ENCODE measurements around the gene CHN1. TPM values are rescaled to one million over a fixed set of nuclear protein-coding genes. Genes with fewer than 3 reads are reported as not detected.

Gene CHN1, protein sequence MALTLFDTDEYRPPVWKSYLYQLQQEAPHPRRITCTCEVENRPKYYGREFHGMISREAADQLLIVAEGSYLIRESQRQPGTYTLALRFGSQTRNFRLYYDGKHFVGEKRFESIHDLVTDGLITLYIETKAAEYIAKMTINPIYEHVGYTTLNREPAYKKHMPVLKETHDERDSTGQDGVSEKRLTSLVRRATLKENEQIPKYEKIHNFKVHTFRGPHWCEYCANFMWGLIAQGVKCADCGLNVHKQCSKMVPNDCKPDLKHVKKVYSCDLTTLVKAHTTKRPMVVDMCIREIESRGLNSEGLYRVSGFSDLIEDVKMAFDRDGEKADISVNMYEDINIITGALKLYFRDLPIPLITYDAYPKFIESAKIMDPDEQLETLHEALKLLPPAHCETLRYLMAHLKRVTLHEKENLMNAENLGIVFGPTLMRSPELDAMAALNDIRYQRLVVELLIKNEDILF
- 1.7 and 1.9 TPM in 2 replicates for total RNA-seq

DNA sequence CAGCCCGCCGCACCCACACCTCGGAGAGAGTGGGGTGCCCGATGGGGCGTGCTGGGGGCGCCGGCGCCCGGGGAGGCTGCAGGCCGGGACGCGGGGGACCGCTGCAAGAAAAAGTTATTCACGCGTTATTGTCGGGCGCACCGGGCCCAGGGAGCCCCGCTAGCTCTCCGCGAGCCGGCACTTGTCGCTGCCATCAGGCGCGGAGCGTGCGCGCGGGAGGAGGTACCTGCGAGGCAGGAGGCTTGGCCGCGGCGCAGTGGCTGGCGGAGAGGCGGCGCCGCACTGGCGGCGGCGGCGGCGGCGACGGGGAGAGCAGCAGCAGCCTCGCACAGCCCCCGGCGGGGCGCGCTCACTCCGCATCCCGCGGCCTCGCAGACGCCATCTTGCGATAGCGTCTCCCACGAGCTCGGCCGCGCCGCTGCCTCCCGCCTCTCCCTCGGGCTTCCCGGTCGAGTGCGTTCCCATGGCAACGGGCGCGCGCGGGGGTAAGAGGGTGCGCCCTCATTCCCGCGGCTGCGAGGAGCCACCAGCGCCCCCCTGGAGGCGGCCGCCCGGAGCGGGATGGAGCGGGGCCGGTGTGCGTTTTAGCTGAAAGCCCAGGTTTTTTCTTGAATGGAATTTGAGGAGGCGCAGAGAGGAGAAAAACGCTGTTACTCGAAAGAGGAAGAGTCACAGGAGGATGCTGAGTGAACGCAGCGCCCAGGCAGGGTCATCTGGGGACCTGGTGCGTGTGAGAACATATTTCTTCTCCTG is at the start of gene CHN1:
Gene CHN1, minus strand, starts transcription at position 402 of the 753 bp plus-strand sequence. CDS start 469 bp downstream, outside the sequence.
- intact Hi-C loops (cut with micrococcal nuclease), result no loop called here

- intact Hi-C loops (cut with micrococcal nuclease), result no loop called here
Measured at GRCh38 chr2:175054340-175054739, 49.2 kb upstream of the CHN1 start.

GRCh38 chr2:175049661-175050060 is 44.5 kb upstream of the CHN1 start:
- intact Hi-C loops (cut with micrococcal nuclease), result no loop called here

DNA sequence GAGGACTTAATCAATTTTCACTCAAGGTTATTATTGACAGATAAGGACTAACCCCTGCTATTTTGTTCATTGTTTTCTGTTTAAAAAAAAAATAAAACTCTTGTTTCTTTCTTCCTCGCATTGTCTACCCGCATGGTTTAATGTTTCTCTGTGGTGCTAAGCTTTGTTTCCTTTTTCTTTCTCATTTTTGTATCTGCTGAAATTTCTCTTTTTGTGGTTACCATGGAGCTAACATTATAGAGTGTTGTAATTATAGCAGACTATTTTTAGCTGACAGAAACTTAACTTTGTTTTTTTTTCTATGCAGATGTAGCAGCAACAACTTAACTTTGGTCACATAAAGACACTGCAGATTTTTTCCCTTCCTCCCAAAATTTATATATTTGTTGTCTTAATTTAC is 43.1 kb upstream of the CHN1 start:
- intact Hi-C loops (cut with micrococcal nuclease), result no loop called here

- intact Hi-C loops (cut with micrococcal nuclease), result no loop called here
Measured at GRCh38 chr2:175039490-175039889, 34.3 kb upstream of the CHN1 start.

- intact Hi-C loops (cut with micrococcal nuclease), result no loop called here
Measured at GRCh38 chr2:175039031-175039430, 33.9 kb upstream of the CHN1 start.

DNA sequence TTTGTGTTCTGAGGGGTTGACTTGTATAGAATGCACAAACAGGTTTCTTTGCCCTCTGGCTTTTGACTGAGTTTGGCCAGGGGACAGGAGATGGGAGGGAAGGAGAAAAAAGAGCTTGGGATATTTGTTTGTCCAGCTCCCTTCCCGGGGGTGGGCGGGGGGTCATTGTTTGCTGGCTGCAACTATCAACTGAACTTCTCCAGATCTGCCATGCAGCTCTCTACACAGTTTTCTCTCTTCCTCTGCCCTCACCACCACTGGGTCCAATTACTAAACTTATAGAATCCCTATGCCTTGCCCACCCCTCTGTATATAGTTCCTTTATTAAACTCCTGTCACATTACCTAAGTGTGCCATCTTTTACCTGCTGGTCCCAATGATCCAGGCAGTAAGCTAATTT is 32.8 kb upstream of the CHN1 start:
- intact Hi-C loops (cut with micrococcal nuclease), result loop anchor here (2.0 kb wide), 1 partner anchor 245 kb away; no protein-coding TSS in a partner anchor

DNA sequence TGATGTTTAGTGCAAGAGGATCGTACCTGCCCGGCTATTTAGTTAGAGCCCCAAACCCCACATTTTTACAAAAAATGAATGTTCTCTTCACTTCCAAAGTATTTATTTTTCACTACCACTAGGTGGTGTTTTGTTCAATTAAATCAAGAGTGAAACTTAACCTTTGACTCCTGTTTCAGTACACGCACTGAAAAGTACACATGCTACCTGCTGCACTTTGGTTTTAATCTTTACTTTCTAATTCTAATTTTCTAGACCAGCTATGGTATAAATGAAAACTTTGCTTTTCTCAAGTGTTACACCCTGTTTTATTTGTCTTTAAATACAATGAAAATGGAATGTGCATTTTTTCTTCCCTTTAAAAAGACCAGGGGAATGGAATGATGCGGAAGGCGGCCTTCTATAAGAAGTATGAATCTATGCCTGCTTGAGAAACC is 31.4 kb upstream of the CHN1 start:
- intact Hi-C loops (cut with micrococcal nuclease), result loop anchor here (1.0 to 2.0 kb wide), 2 partner anchors 151 to 246 kb away; no protein-coding TSS in a partner anchor

DNA sequence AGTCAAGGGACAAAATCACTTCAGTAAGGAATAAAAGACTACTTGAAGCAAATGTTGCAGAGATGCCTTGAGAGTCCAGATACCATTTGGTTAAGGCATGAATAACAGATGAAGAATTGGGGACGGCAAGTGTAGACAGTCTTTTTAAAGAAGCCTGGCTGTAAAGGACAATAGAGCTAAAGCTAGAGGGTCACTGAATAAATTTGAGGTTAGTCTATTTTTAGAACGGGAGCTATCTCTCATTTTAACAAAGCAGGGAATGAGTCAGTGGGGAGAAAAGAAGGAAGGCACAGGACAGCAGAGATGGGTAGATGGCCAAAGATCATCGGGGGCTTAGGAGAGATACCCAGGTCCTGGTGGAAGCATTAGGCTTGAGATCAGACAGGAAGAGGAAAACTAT is 30.6 kb upstream of the CHN1 start:
- intact Hi-C loops (cut with micrococcal nuclease), result loop anchor here (1.0 to 2.0 kb wide), 2 partner anchors 151 to 247 kb away; no protein-coding TSS in a partner anchor

- intact Hi-C loops (cut with micrococcal nuclease), result no loop called here
Measured at GRCh38 chr2:175034716-175035115, 29.5 kb upstream of the CHN1 start.

- intact Hi-C loops (cut with micrococcal nuclease), result no loop called here
Measured at GRCh38 chr2:175030380-175031271, 25.4 kb upstream of the CHN1 start.

DNA sequence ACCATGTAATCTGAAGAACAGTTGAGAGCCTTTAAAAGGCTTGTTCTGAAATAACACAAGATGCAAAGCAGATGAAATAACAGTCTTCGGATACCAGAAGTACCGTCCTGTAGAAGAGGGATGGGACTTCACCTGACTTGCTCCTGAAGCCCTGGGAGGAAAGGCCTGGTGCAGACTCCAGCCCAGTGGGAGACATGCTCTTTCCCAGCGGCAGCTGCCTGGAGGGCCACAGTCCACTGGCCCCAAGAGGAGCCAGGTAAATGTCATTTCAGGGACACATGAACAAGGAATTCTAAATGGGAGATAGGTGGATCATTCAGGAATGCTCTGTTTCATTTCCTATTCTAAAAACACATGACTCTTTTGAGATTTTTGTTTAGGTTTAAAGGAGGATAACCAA is 22.6 kb upstream of the CHN1 start:
- intact Hi-C loops (cut with micrococcal nuclease), result no loop called here

GRCh38 chr2:175026385-175026784 is 21.2 kb upstream of the CHN1 start:
- intact Hi-C loops (cut with micrococcal nuclease), result no loop called here

DNA sequence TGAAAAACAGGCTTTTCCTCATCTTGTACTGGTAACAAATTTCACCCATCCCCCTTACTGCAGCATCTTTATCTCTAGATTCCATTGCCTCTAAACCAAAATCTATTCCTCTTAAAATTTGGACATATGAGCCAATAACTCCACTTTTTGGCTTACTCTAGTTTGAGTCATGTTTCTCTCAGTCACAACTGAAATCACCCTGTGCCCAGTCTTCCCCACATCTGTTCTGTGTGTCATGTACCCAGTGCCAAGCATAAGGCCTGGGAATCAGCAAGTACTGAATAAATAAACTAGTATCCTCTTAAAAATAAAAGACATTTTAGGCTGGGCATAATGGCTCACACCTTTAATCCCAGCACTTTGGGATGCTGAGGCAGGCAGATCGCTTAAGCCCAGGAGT is 20.8 kb upstream of the CHN1 start:
- intact Hi-C loops (cut with micrococcal nuclease), result no loop called here

DNA sequence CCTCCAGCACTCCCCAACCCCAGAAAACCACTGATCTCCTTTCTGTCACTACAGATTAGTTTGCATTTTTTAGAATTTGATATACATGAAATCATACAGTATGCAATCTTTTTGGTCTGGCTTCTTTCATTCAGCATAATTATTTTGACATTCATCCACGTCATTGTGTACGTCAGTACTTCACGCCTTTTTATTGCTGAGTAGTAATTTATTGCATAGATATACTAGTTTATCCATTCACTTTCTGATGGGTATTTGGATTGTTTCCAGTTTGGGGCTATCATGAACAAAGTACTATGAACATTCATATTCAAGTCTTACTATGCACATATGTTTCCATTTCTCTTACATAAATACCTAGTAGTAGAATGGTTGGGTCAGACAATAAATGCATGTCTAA is 20.1 kb upstream of the CHN1 start:
- intact Hi-C loops (cut with micrococcal nuclease), result no loop called here

- intact Hi-C loops (cut with micrococcal nuclease), result no loop called here
Measured at GRCh38 chr2:175022923-175023322, 17.7 kb upstream of the CHN1 start.

GRCh38 chr2:175019566-175020327 is 14.6 kb upstream of the CHN1 start:
- intact Hi-C loops (cut with micrococcal nuclease), result no loop called here

GRCh38 chr2:175017618-175018414 is 12.6 kb upstream of the CHN1 start:
- intact Hi-C loops (cut with micrococcal nuclease), result no loop called here

DNA sequence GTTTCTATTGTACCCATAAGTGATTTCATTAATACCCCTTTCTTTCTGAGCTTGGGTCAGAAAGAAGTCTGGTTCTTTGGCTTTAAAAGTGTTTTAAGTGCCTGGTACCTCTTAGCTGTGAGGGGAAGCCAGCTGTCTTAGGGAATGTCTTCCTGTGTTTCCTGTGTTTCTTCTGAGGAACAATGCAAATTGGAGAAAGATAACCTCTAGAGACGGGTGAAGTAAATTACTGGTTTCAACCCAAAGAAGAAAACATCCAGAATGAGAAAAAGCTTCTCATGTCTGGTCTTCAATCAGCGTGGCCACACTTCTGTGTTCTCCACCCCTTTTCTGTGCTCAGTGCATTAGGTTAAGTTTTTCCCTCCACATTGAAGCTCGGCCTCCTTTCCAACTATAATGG is 10.2 kb upstream of the CHN1 start:
- intact Hi-C loops (cut with micrococcal nuclease), result no loop called here

DNA sequence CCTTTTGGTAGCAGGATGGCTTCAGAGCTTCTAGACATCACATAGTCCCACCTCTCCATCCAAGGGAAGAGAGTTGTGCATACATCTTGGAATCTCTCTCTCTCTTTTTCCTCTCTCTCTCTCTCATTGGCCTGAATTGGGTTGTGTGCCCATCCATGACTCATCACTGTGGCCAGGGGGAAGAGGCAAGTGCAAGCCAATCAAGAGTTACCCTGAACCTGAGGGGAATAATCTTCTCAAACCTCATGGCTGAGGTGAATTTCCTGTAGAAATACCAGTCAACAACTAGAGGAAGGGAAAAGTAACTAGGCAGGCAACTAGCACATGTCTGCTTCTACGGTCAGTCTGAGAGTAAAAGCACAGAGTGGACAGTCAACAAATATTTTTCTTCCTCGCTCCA is 7.3 kb upstream of the CHN1 start:
- intact Hi-C loops (cut with micrococcal nuclease), result no loop called here
